ENCODE results near the gene MSX1.

The MSX1 gene

DNA sequence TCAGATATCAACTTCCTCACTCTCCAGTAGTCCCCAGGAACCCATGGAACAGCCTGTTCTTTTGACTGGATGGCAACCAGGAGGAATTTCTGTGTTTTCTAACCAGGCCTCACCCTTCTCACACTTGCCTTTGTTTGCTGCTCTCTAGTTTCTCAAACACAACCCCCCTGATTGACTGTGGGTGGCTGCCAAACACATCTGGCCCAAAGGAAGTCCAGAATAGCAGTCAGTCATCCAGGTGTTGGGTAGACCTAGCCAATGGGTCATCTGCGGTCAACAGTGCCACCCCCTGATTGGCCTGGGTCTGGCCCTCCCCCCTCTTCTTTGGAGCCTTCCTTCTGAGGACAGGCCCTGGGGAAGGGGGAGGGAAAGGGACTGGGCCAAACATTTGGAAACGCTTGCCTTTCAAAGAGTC lies 53.7 kb downstream of the MSX1 start:
- no peak for DNase-seq (ENCODE audit: low read depth)

Data from GM04503 (cell line).